ENCODE measurements around the gene MED14. TPM values are rescaled to one million over a fixed set of nuclear protein-coding genes. Genes with fewer than 3 reads are reported as not detected.

Gene MED14
- total and polyA plus RNA-seq, 2 of the 8 experiments (the other 6 are each of a cell fraction or from before 2014, with no cell fraction given): 79.7 to 117 TPM

- Histone ChIP-seq H3K36me3 (ENCODE audit: control insufficient read depth in 2 of 4, insufficient read depth in 4 of 4, low read length in 3 of 4) (no peaks in the 10 kb centered on the region), H3K23me2 (ENCODE audit: low read depth, low read length) (no peaks in the 10 kb centered on the region), H2AFZ (ENCODE audit: low read length) (no peak overlapping the region), H3K18ac (ENCODE audit: extremely low read depth, low read length) (no peak overlapping the region), H4K20me1 (replicated peaks in 1 of 2; ENCODE audit: control insufficient read depth in 1 of 2, insufficient read depth in 2 of 2, low read length in 2 of 2) (no peaks in the 10 kb centered on the region), H3K4ac (replicated peaks; ENCODE audit: insufficient read length, low read depth, low read length) (no peak overlapping the region), H3K9ac (replicated peaks in 1 of 4; ENCODE audit: extremely low read depth in 1 of 4, low read depth in 3 of 4, low read length in 3 of 4) (no peak overlapping the region), H3K79me1 (ENCODE audit: low read depth, low read length) (no peaks in the 10 kb centered on the region), H4K8ac (ENCODE audit: extremely low read depth, insufficient read depth, low read length) (no peak overlapping the region), H3K23ac (ENCODE audit: insufficient read length) (no peak overlapping the region), H3K14ac (ENCODE audit: insufficient read length) (no peak overlapping the region), H3K4me2 (ENCODE audit: insufficient read depth in 1 of 2, low read depth in 2 of 2, low read length in 2 of 2) (no peak overlapping the region), H4K5ac (ENCODE audit: insufficient read length, low read depth, low read length) (no peak overlapping the region), H3K9me3 (ENCODE audit: insufficient read depth in 2 of 2, low read depth in 1 of 2, low read length in 1 of 2) (no peaks in the 10 kb centered on the region), H2BK20ac (ENCODE audit: low read length) (no peak overlapping the region), H3K4me1 (replicated peaks in 1 of 4; ENCODE audit: control insufficient read depth in 3 of 4, insufficient read depth in 4 of 4, low read length in 3 of 4) (no peaks in the 10 kb centered on the region), H2BK15ac (ENCODE audit: low read length) (no peak overlapping the region), H3K56ac (replicated peaks; ENCODE audit: insufficient read length, low read depth, low read length) (no peak overlapping the region), H2BK12ac (ENCODE audit: low read depth, low read length) (no peak overlapping the region), H2AK5ac (ENCODE audit: low read depth, low read length) (no peak overlapping the region), H4K91ac (replicated peaks; ENCODE audit: insufficient read length, low read length) (no peak overlapping the region), H2BK5ac (ENCODE audit: low read depth, low read length) (no peak overlapping the region), H2BK120ac (replicated peaks; ENCODE audit: low read depth, low read length) (no peak overlapping the region), H3K27me3 (replicated peaks in 1 of 4; ENCODE audit: control insufficient read depth in 3 of 4, extremely low read depth in 1 of 4, insufficient read depth in 3 of 4, low read length in 3 of 4) (no peaks in the 10 kb centered on the region), H3K27ac (ENCODE audit: low read depth, low read length) (no peak overlapping the region), H3K79me2 (ENCODE audit: control insufficient read depth in 1 of 2, insufficient read depth in 2 of 2, low read length in 2 of 2) (no peaks in the 10 kb centered on the region), H3K4me3 (ENCODE audit: extremely low read depth in 1 of 4, insufficient read depth in 2 of 4, low read depth in 3 of 4, low read length in 4 of 4) (no peak overlapping the region)
- FAIRE-seq (no peak), DNase-seq (ENCODE audit: low read depth in 1 of 2, low spot score in 2 of 2) (no peak)
- ChIA-PET CTCF (ENCODE audit: partially characterized antibody) (no interaction called here), POLR2A (ENCODE audit: partially characterized antibody) (no interaction called here)
- WGBS, 2 experiments (ENCODE audit: extremely low coverage in 1 of 2, insufficient coverage in 1 of 2, insufficient read length in 1 of 2, insufficient replicate concordance in 2 of 2, low coverage in 1 of 2, low lambda C conversion rate in 2 of 2, missing lambda C conversion rate in 1 of 2): 83% methylated on average over 1 of the region's 1 CpG; no CpG with 5 or more reads in 1 of the 2 experiments
- TF ChIP-seq ATF3 (IDR thresholded peaks at IDR 0.05; ENCODE audit: insufficient read depth, low read depth, low read length) (no peak), ASH2L (IDR thresholded peaks at IDR 0.05; ENCODE audit: low read length) (no peak), EP300 (IDR thresholded peaks at IDR 0.05; ENCODE audit: borderline replicate concordance in 1 of 2, low read depth in 2 of 2, low read length in 2 of 2) (no peak), NRF1 (IDR thresholded peaks at IDR 0.05; ENCODE audit: low read depth, low read length) (no peak), ZNF274 (IDR thresholded peaks at IDR 0.05; ENCODE audit: borderline replicate concordance, extremely low read depth, low read length) (no peak), SIN3A (conservative IDR thresholded peaks at IDR 0.05 in 1 of 2, IDR thresholded peaks at IDR 0.05 in 1 of 2; ENCODE audit: low read depth in 1 of 2, low read length in 2 of 2) (no peak)
These were observed 26.4 kb upstream of the MED14 start for GRCh38 chrX:40761762-40762161.
